HepG2 (cell line): ENCODE data around the gene ZNF148. TPM values are rescaled to one million over a fixed set of nuclear protein-coding genes. Genes with fewer than 3 reads are reported as not detected.

ENCODE experiments used
- ATAC-seq: fragments of 200-7000 bp; cut with Tn5 transposase; 3 replicates; pipeline ENCODE4 v1.9.1; 2020; ENCODE audit warnings: mild to moderate bottlenecking, moderate library complexity
- BruUV-seq: library from RNA; stranded (reverse); fragments of 400-500 nt; replicated peaks from 2 replicates; lab custom pipeline; 2021; lab: Mats Ljungman, UMichigan
- CTCF ChIA-PET: fragments of 300-600 bp; formaldehyde crosslinking; extraction: SDS; loops from one replicate; lab custom pipeline; 2021; ENCODE audit warnings: low total read pairs, inconsistent platforms, low intra/inter-chr PET ratio; lab: Yijun Ruan, JAX
- POLR2A ChIA-PET: fragments of 350-600 bp; sonication (Branson Sonifier 250); formaldehyde crosslinking; loops from one replicate; lab custom pipeline; 2020; ENCODE audit warnings: antibody characterized with exemption, inconsistent platforms; lab: Yijun Ruan, JAX
- DNase-seq: peaks from one replicate; pipeline ENCODE4 v3.0.0-alpha.2; 2015; ENCODE audit warnings: low spot score
- FAIRE-seq: peaks from 3 replicates; lab custom pipeline; 2011; peaks lifted over from hg19 to GRCh38; lab: Jason Lieb, UNC
- H2AFZ ChIP-seq: one replicate; pipeline ENCODE4 v1.6.1; 2011; ENCODE audit warnings: low read length, inconsistent platforms
- H3K27ac ChIP-seq: fragments of 300-600 bp; 3 replicates; pipeline ENCODE4 v1.8.0; 2011; ENCODE audit warnings: mixed run types, mild to moderate bottlenecking, mixed read lengths, low read length, inconsistent platforms; ENCODE audit not compliant: insufficient read depth; ENCODE audit errors: extremely low read length
- H3K27me3 ChIP-seq, 2 experiments: fragments of 200-600 bp in 1 of 2; 2 replicates in 1 of 2; 3 replicates in 1 of 2; pipeline versions ENCODE4 v1.6.0 to v1.8.0; 2011; ENCODE audit warnings: low read length in 2 of 2, mild to moderate bottlenecking in 2 of 2, moderate library complexity in 2 of 2, inconsistent platforms in 1 of 2; ENCODE audit not compliant: insufficient read depth in 2 of 2, control insufficient read depth in 1 of 2
- H3K36me3 ChIP-seq, 2 experiments: fragments of 200-600 bp in 1 of 2; replicated peaks in 1 of 2; 2 replicates in 1 of 2; 3 replicates in 1 of 2; pipeline versions ENCODE4 v1.5.1 to v1.8.0; 2011; ENCODE audit warnings: low read length in 2 of 2, inconsistent platforms in 1 of 2; ENCODE audit not compliant: insufficient read depth in 2 of 2, control insufficient read depth in 1 of 2
- H3K4me1 ChIP-seq: 2 replicates; pipeline ENCODE4 v1.5.1; 2012; ENCODE audit warnings: low read length, inconsistent platforms; ENCODE audit not compliant: insufficient read depth
- H3K4me2 ChIP-seq: 2 replicates; pipeline ENCODE4 v1.6.0; 2011; ENCODE audit warnings: low read depth, low read length, inconsistent platforms
- H3K4me3 ChIP-seq, 3 experiments: fragments of 200-600 bp in 1 of 3; sonication (generic), shearing (Covaris generic) in 1 of 3; replicated peaks in 1 of 3; 2 replicates each; pipeline ENCODE4 v1.5.1; 2011 to 2016; ENCODE audit warnings: low read length in 3 of 3, inconsistent platforms in 2 of 3, low read depth in 2 of 3, mild to moderate bottlenecking in 2 of 3, control low read depth in 1 of 3, mixed read lengths in 1 of 3; ENCODE audit not compliant: insufficient read depth in 1 of 3
- H3K79me2 ChIP-seq: one replicate; pipeline ENCODE4 v1.6.1; 2011; ENCODE audit warnings: low read length, inconsistent platforms; ENCODE audit not compliant: insufficient read depth
- H3K9ac ChIP-seq: 2 replicates; pipeline ENCODE4 v1.6.0; 2011; ENCODE audit warnings: mild to moderate bottlenecking, low read depth, low read length, inconsistent platforms; ENCODE audit not compliant: insufficient read depth
- H3K9me3 ChIP-seq: 2 replicates; pipeline ENCODE4 v1.5.1; 2012; ENCODE audit warnings: mild to moderate bottlenecking, low read length
- H4K20me1 ChIP-seq: 2 replicates; pipeline ENCODE4 v1.6.0; 2011; ENCODE audit warnings: inconsistent platforms, mild to moderate bottlenecking, low read length, moderate library complexity; ENCODE audit not compliant: insufficient read depth
- MAFF ChIP-seq: IDR thresholded peaks from 2 replicates; pipeline ENCODE4 v1.6.1; 2011; ENCODE audit warnings: low read depth, low read length, improper control_type of control experiment
- MZF1 ChIP-seq: sonication (generic); formaldehyde crosslinking; IDR thresholded peaks from 2 replicates; pipeline ENCODE4 v1.8.1; 2023; ENCODE audit warnings: mild to moderate bottlenecking, missing genetic modification reagents, borderline replicate concordance
- PITX1 ChIP-seq: sonication (generic); formaldehyde crosslinking; IDR thresholded peaks from 2 replicates; pipeline ENCODE4 v1.5.1; 2020; ENCODE audit warnings: mild to moderate bottlenecking, missing genetic modification reagents
- YY1 ChIP-seq: IDR thresholded peaks from 2 replicates; pipeline ENCODE4 v1.6.1; 2011; ENCODE audit warnings: low read length, low read depth, moderate library complexity, mild to moderate bottlenecking; ENCODE audit not compliant: insufficient read depth, insufficient replicate concordance
- ZMYM2 ChIP-seq: sonication (generic); formaldehyde crosslinking; IDR thresholded peaks from 2 replicates; pipeline ENCODE4 v1.8.0; 2022; ENCODE audit warnings: mild to moderate bottlenecking, missing genetic modification reagents
- ZMYM3 ChIP-seq: sonication (generic); formaldehyde crosslinking; IDR thresholded peaks from 2 replicates; pipeline ENCODE4 v1.5.1; 2020; ENCODE audit warnings: mild to moderate bottlenecking, missing genetic modification reagents
- ZNF296 ChIP-seq: sonication (generic); formaldehyde crosslinking; conservative IDR thresholded peaks from 2 replicates; pipeline ENCODE4 v1.5.0; 2020; ENCODE audit warnings: mild to moderate bottlenecking, missing genetic modification reagents
- ZNF549 ChIP-seq: sonication (generic); formaldehyde crosslinking; IDR thresholded peaks from 2 replicates; pipeline ENCODE4 v1.5.0; 2020; ENCODE audit warnings: missing genetic modification reagents
- WGBS: methylation state at CpG from one replicate; pipeline ENCODE4 v1.1.6; 2017; ENCODE audit warnings: low lambda C conversion rate; 5-methylcytosine and 5-hydroxymethylcytosine counted together
- in situ Hi-C: cut with HindIII; loops from 2 replicates; pipeline ENCODE4 v1.10.0; 2017; ENCODE audit warnings: low pct_unique_long_range_greater_than_20kb; ENCODE audit not compliant: extremely low pct_ligation_motif_present
- intact Hi-C: fragments of 100-400 bp; cut with micrococcal nuclease; formaldehyde crosslinking; loops from one replicate; pipeline ENCODE4 v1.10.0; 2022; ENCODE audit not compliant: unreplicated experiment
- polyA plus RNA-seq, 8 experiments: library from polyadenylated mRNA; depleted of rRNA in 3 of 8; stranded (reverse) in 7 of 8; unstranded in 1 of 8; fragments of >200 nt; fragmentation: Illumina TruSeq in 4 of 8; extraction: Trizol in 4 of 8; gene quantifications; 2 replicates each; pipeline versions ENCODE4 v1.2.1 to v1.2.3, GENCODE V29; 2011 to 2016; ENCODE audit warnings: low read depth in 4 of 8, missing spikeins in 1 of 8, mixed read lengths in 1 of 8; ENCODE audit not compliant: insufficient read depth in 1 of 8
- total RNA-seq, 5 experiments: library from RNA; depleted of rRNA; stranded (reverse); fragments of >200 nt; fragmentation: Illumina TruSeq; extraction: Trizol; gene quantifications; 2 replicates each; pipeline ENCODE4 v1.2.3, GENCODE V29; 2016; ENCODE audit warnings: low read depth in 1 of 5

Gene ZNF148
- total and polyA plus RNA-seq, 2 of the 13 experiments (the other 11 are each of a cell fraction or from before 2014, with no cell fraction given): 10.6 to 36.1 TPM

GRCh38 chr3:125186261-125186787 is 188.8 kb downstream of the ZNF148 start:
- FAIRE-seq (no peak), ATAC-seq (peak; percentile 67), DNase-seq (no peak)
- no TSS peak for BruUV-seq
- 37% methylated on average over 10 of the region's 10 CpGs for WGBS
- no peak overlapping the region for H3K4me3 ChIP-seq
- no peak overlapping the region for H3K4me2 ChIP-seq
- intact Hi-C loops: no loop called here
- peaks cover 0 to 3% of the 10 kb centered on the region in 2 experiments; a peak in 2 of 5 replicates for H3K27me3 ChIP-seq
- H3K27ac ChIP-seq: no peak overlapping the region
- no peaks in the 10 kb centered on the region for H3K4me1 ChIP-seq
- no peaks in the 10 kb centered on the region for H3K9me3 ChIP-seq
- in situ Hi-C loops: no loop called here
- no peaks in the 10 kb centered on the region for H3K79me2 ChIP-seq
- no peaks in the 10 kb centered on the region for H4K20me1 ChIP-seq
- H3K36me3 ChIP-seq: no peaks in the 10 kb centered on the region
- H3K9ac ChIP-seq: no peak overlapping the region
- no peak overlapping the region for H2AFZ ChIP-seq
- CTCF ChIA-PET: no interaction called here
- no peak for TF ChIP-seq YY1
- no peak for TF ChIP-seq ZNF549 (CRISPR knock-in tag)
- TF ChIP-seq MAFF: 0 out of 2 replicates have a peak, but pooled peaks have one; percentile 9
- no peak for TF ChIP-seq ZNF296 (CRISPR knock-in tag)
- POLR2A ChIA-PET: no interaction called here

- FAIRE-seq (no peak), ATAC-seq (no peak), DNase-seq (no peak)
- Histone ChIP-seq H3K36me3 (no peaks in the 10 kb centered on the region), H3K4me1 (no peaks in the 10 kb centered on the region), H3K9me3 (no peaks in the 10 kb centered on the region), H3K4me3 (no peak overlapping the region), H2AFZ (no peak overlapping the region), H3K79me2 (no peaks in the 10 kb centered on the region), H3K9ac (no peak overlapping the region), H3K4me2 (no peak overlapping the region), H3K27ac (no peak overlapping the region), H3K27me3 (peaks cover 0 to 3% of the 10 kb centered on the region in 2 experiments; a peak in 2 of 5 replicates), H4K20me1 (no peaks in the 10 kb centered on the region)
- TF ChIP-seq ZMYM2 (CRISPR knock-in tag) (no peak), ZMYM3 (CRISPR knock-in tag) (no peak), PITX1 (CRISPR knock-in tag) (no peak), MZF1 (CRISPR knock-in tag) (no peak)
- intact Hi-C loops: no loop called here
- no TSS peak for BruUV-seq
- 43% methylated on average over 3 of the region's 3 CpGs for WGBS
- ChIA-PET POLR2A (no interaction called here), CTCF (no interaction called here)
- in situ Hi-C loops: no loop called here
Measured at GRCh38 chr3:125185805-125186204, 189.3 kb downstream of the ZNF148 start.
